Fibroblast of skin of scalp (primary cell): Measurements from ENCODE around the gene PAK2.
"Not testable (repeated sequence)": the region's sequence is repeated elsewhere in the genome, so short reads cannot be mapped to it uniquely, and the experiment has no call there.

Source experiments
- DNase-seq: peaks from one replicate; pipeline ENCODE4 v3.0.0-alpha.2; 2013

The PAK2 gene

GRCh38 chr3:196788528-196788927 lies 48.9 kb downstream of the PAK2 start:
- DNase-seq: no peak

GRCh38 chr3:196789885-196790359 lies 50.3 kb downstream of the PAK2 start:
- DNase-seq: no peak

- DNase-seq: no peak
Measured at GRCh38 chr3:196790636-196791035, 51.0 kb downstream of the PAK2 start.

- no peak for DNase-seq
Measured at GRCh38 chr3:196792771-196793170, 53.1 kb downstream of the PAK2 start.

- peak; percentile 77 for DNase-seq
Measured at GRCh38 chr3:196793246-196793645, 53.6 kb downstream of the PAK2 start.

GRCh38 chr3:196794467-196794866 lies 54.8 kb downstream of the PAK2 start:
- no peak for DNase-seq

- no peak for DNase-seq
Measured at GRCh38 chr3:196796317-196796716, 56.7 kb downstream of the PAK2 start.

GRCh38 chr3:196800742-196801434 lies 61.2 kb downstream of the PAK2 start:
- DNase-seq: no peak

GRCh38 chr3:196803891-196804468 lies 64.3 kb downstream of the PAK2 start:
- no peak for DNase-seq

- no peak for DNase-seq
Measured at GRCh38 chr3:196804773-196805172, 65.1 kb downstream of the PAK2 start.

- no peak for DNase-seq
Measured at GRCh38 chr3:196810963-196811581, 71.4 kb downstream of the PAK2 start.

- DNase-seq: no peak
Measured at GRCh38 chr3:196812853-196813252, 73.2 kb downstream of the PAK2 start.

GRCh38 chr3:196813903-196814302 lies 74.2 kb downstream of the PAK2 start:
- no peak for DNase-seq

GRCh38 chr3:196821806-196822355 lies 82.2 kb downstream of the PAK2 start:
- no peak for DNase-seq

- DNase-seq: not testable (repeated sequence)
Measured at GRCh38 chr3:196829651-196830050, 90.0 kb downstream of the PAK2 start.

- DNase-seq: no peak
Measured at GRCh38 chr3:196835086-196835485, 95.4 kb downstream of the PAK2 start.

GRCh38 chr3:196836626-196837025 lies 97.0 kb downstream of the PAK2 start:
- DNase-seq: not testable (repeated sequence)

- peak; percentile 53 for DNase-seq
Measured at GRCh38 chr3:196837819-196838420, 98.3 kb downstream of the PAK2 start.

GRCh38 chr3:196839351-196839750 lies 99.7 kb downstream of the PAK2 start:
- not testable (repeated sequence) for DNase-seq

- DNase-seq: no peak
Measured at GRCh38 chr3:196842567-196843434, 103.1 kb downstream of the PAK2 start.

GRCh38 chr3:196843435-196844110 lies 103.9 kb downstream of the PAK2 start:
- no peak for DNase-seq
